ENCODE data around the gene KY.

DNA sequence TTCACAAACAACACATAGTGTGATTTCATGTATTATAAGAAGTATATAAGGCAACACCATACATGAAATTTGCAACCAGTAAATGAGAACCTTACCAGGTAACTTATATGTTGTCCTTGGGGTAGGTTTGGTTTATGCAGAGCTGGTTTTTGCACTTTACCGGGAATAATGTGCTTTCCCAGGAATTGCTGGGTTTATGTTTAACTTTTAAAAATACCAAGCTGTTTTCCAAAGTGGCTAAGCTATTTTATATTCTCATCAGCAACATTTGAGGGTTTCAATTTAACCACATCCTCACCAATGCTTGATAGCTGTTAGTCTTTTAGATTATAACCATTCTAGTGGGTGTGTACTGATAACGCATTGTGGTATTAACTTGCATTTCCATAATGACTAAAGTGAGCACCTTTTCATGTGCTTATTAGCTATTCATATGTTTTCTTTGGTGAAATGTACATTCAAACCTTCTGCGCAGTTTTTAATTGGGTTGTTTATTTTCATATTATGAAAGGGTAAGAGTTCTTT is 71.6 kb downstream of the KY start:
- TF ChIP-seq, protein P1, sequence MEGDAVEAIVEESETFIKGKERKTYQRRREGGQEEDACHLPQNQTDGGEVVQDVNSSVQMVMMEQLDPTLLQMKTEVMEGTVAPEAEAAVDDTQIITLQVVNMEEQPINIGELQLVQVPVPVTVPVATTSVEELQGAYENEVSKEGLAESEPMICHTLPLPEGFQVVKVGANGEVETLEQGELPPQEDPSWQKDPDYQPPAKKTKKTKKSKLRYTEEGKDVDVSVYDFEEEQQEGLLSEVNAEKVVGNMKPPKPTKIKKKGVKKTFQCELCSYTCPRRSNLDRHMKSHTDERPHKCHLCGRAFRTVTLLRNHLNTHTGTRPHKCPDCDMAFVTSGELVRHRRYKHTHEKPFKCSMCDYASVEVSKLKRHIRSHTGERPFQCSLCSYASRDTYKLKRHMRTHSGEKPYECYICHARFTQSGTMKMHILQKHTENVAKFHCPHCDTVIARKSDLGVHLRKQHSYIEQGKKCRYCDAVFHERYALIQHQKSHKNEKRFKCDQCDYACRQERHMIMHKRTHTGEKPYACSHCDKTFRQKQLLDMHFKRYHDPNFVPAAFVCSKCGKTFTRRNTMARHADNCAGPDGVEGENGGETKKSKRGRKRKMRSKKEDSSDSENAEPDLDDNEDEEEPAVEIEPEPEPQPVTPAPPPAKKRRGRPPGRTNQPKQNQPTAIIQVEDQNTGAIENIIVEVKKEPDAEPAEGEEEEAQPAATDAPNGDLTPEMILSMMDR (IDR thresholded peaks at IDR 0.05), result no peak
- TF ChIP-seq POLR2A (IDR thresholded peaks at IDR 0.05), result no peak

Data from tibial nerve (tissue), 3 donors.